Loucy (cell line): ENCODE results near the gene IPMK.

ENCODE experiments used
- H2AFZ ChIP-seq: fragments of 200-600 bp; sonication (generic); 2 replicates; pipeline ENCODE4 v1.6.0; 2016; ENCODE audit warnings: antibody characterized with exemption, mild to moderate bottlenecking, low read length, moderate library complexity
- H3F3A ChIP-seq: fragments of 200-600 bp; 2 replicates; pipeline ENCODE4 v1.6.0; 2016; ENCODE audit warnings: antibody characterized with exemption, low read depth, mild to moderate bottlenecking
- H3K27me3 ChIP-seq: fragments of 200-600 bp; sonication (generic); 2 replicates; pipeline ENCODE4 v1.6.1; 2014; ENCODE audit warnings: low read length, mild to moderate bottlenecking; ENCODE audit not compliant: insufficient read depth, poor library complexity, severe bottlenecking
- H3K36me3 ChIP-seq: fragments of 200-600 bp; sonication (generic); 2 replicates; pipeline ENCODE4 v1.6.1; 2016; ENCODE audit warnings: low read length; ENCODE audit not compliant: insufficient read depth
- H3K4me1 ChIP-seq: fragments of 200-600 bp; sonication (generic); 2 replicates; pipeline ENCODE4 v1.5.1; 2014; ENCODE audit warnings: low read length, mild to moderate bottlenecking; ENCODE audit not compliant: insufficient read depth, poor library complexity, severe bottlenecking
- H3K4me2 ChIP-seq: fragments of 200-600 bp; sonication (generic); 2 replicates; pipeline ENCODE4 v1.6.0; 2014; ENCODE audit warnings: antibody characterized with exemption, low read length, low read depth, mild to moderate bottlenecking; ENCODE audit not compliant: poor library complexity, severe bottlenecking
- H3K4me3 ChIP-seq: fragments of 200-600 bp; sonication (generic); 2 replicates; pipeline ENCODE4 v1.5.1; 2014; ENCODE audit warnings: low read length, mild to moderate bottlenecking, mixed read lengths; ENCODE audit not compliant: poor library complexity, severe bottlenecking
- H3K79me2 ChIP-seq: fragments of 200-600 bp; sonication (generic); 2 replicates; pipeline ENCODE4 v1.6.1; 2014; ENCODE audit warnings: low read length; ENCODE audit not compliant: insufficient read depth
- H3K9ac ChIP-seq: fragments of 200-600 bp; sonication (generic); 2 replicates; pipeline ENCODE4 v1.6.0; 2014; ENCODE audit warnings: mild to moderate bottlenecking, low read depth, low read length, moderate library complexity; ENCODE audit not compliant: poor library complexity, severe bottlenecking
- H3K9me2 ChIP-seq: fragments of 200-600 bp; sonication (generic); replicated peaks from 2 replicates; pipeline ENCODE4 v1.6.1; 2016; ENCODE audit warnings: low read depth, low read length, mixed read lengths
- H3K9me3 ChIP-seq: fragments of 200-600 bp; sonication (generic); 2 replicates; pipeline ENCODE4 v1.6.1; 2014; ENCODE audit warnings: mild to moderate bottlenecking, antibody characterized with exemption, low read length, low read depth; ENCODE audit not compliant: insufficient read depth
- H4K20me1 ChIP-seq: fragments of 200-600 bp; sonication (generic); 2 replicates; pipeline ENCODE4 v1.6.0; 2014; ENCODE audit warnings: antibody characterized with exemption, low read length, mild to moderate bottlenecking; ENCODE audit not compliant: insufficient read depth, poor library complexity, severe bottlenecking
- EZH2phosphoT487 ChIP-seq: fragments of 200-600 bp; IDR thresholded peaks from 2 replicates; pipeline ENCODE4 v1.6.1; 2018; ENCODE audit warnings: antibody characterized with exemption, mild to moderate bottlenecking, moderate library complexity, borderline replicate concordance
- TF ChIP-seq, protein P1 (sequence below): fragments of 200-600 bp; sonication (generic); conservative IDR thresholded peaks from 2 replicates; pipeline ENCODE4 v1.5.1; 2014; ENCODE audit warnings: mild to moderate bottlenecking, antibody characterized with exemption, low read length

IPMK gene

DNA sequence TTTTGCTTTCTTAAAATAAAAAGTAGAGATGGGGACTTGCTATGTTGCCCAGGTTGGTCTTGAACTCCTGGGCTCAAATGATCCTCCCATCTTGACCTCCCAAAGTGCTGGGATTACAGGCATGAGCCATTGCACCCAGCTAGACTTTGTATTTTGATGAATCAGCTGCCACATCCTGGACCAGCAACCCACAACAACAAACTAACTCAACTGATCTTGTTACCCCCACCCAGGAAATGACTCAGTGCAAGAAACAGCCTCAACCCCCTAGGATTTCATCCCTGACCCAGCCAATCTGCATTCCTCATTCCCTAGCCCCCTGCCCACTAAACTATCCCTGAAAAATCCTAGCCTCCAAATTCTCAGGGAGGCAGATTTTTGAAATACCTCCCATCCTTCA is 123.8 kb downstream of the IPMK start:
- Histone ChIP-seq H2AFZ (no peak overlapping the region), H3K27me3 (no peaks in the 10 kb centered on the region), H3K4me3 (no peak overlapping the region), H3F3A (no peaks in the 10 kb centered on the region), H3K4me2 (no peak overlapping the region), H3K79me2 (no peaks in the 10 kb centered on the region), H3K9me3 (0 out of 2 replicates have a peak, but pooled peaks cover 6% of the 10 kb centered on the region), H3K36me3 (no peaks in the 10 kb centered on the region), H4K20me1 (no peaks in the 10 kb centered on the region), H3K9me2 (no peaks in the 10 kb centered on the region), H3K4me1 (no peaks in the 10 kb centered on the region), H3K9ac (no peak overlapping the region)
- TF ChIP-seq, protein P1, sequence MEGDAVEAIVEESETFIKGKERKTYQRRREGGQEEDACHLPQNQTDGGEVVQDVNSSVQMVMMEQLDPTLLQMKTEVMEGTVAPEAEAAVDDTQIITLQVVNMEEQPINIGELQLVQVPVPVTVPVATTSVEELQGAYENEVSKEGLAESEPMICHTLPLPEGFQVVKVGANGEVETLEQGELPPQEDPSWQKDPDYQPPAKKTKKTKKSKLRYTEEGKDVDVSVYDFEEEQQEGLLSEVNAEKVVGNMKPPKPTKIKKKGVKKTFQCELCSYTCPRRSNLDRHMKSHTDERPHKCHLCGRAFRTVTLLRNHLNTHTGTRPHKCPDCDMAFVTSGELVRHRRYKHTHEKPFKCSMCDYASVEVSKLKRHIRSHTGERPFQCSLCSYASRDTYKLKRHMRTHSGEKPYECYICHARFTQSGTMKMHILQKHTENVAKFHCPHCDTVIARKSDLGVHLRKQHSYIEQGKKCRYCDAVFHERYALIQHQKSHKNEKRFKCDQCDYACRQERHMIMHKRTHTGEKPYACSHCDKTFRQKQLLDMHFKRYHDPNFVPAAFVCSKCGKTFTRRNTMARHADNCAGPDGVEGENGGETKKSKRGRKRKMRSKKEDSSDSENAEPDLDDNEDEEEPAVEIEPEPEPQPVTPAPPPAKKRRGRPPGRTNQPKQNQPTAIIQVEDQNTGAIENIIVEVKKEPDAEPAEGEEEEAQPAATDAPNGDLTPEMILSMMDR = no peak
- TF ChIP-seq EZH2phosphoT487 = no peak
